Measurements from ENCODE around the gene RAPH1.

Gene RAPH1

GRCh38 chr2:203535078-203535783 is at the start of gene RAPH1:
RAPH1 (minus strand) TSS chr2:203535301; CDS start chr2:203495353, 39,948 bp downstream.
- DNase-seq (ENCODE audit: low spot score): peak; percentile 97

GRCh38 chr2:203584784-203585183 is 49.7 kb upstream of the RAPH1 start:
- DNase-seq (ENCODE audit: low spot score): no peak

GRCh38 chr2:203583701-203584100 is 48.6 kb upstream of the RAPH1 start:
- DNase-seq (ENCODE audit: low spot score): peak; percentile 98

- DNase-seq (ENCODE audit: low spot score): no peak
Observed at GRCh38 chr2:203583084-203583695, 48.1 kb upstream of the RAPH1 start.

- no peak for DNase-seq (ENCODE audit: low spot score)
Observed at GRCh38 chr2:203582468-203582867, 47.4 kb upstream of the RAPH1 start.

- DNase-seq (ENCODE audit: low spot score): no peak
Observed at GRCh38 chr2:203580844-203581243, 45.7 kb upstream of the RAPH1 start.

GRCh38 chr2:203579730-203580129 is 44.6 kb upstream of the RAPH1 start:
- DNase-seq (ENCODE audit: low spot score): no peak

GRCh38 chr2:203578759-203579643 is 43.9 kb upstream of the RAPH1 start:
- DNase-seq (ENCODE audit: low spot score): peak; percentile 93

GRCh38 chr2:203574824-203575223 is 39.7 kb upstream of the RAPH1 start:
- DNase-seq (ENCODE audit: low spot score): no peak

- no peak for DNase-seq (ENCODE audit: low spot score)
Observed at GRCh38 chr2:203572316-203572715, 37.2 kb upstream of the RAPH1 start.

GRCh38 chr2:203569677-203570316 is 34.7 kb upstream of the RAPH1 start:
- no peak for DNase-seq (ENCODE audit: low spot score)

- DNase-seq (ENCODE audit: low spot score): no peak
Observed at GRCh38 chr2:203567691-203568090, 32.6 kb upstream of the RAPH1 start.

- DNase-seq (ENCODE audit: low spot score): no peak
Observed at GRCh38 chr2:203566161-203566560, 31.1 kb upstream of the RAPH1 start.

- DNase-seq (ENCODE audit: low spot score): no peak
Observed at GRCh38 chr2:203565076-203565475, 30.0 kb upstream of the RAPH1 start.

GRCh38 chr2:203562268-203562667 is 27.2 kb upstream of the RAPH1 start:
- DNase-seq (ENCODE audit: low spot score): no peak

- DNase-seq (ENCODE audit: low spot score): no peak
Observed at GRCh38 chr2:203559641-203560040, 24.5 kb upstream of the RAPH1 start.

- no peak for DNase-seq (ENCODE audit: low spot score)
Observed at GRCh38 chr2:203553784-203554183, 18.7 kb upstream of the RAPH1 start.

- no peak for DNase-seq (ENCODE audit: low spot score)
Observed at GRCh38 chr2:203551778-203552177, 16.7 kb upstream of the RAPH1 start.

- no peak for DNase-seq (ENCODE audit: low spot score)
Observed at GRCh38 chr2:203550266-203550665, 15.2 kb upstream of the RAPH1 start.

GRCh38 chr2:203549406-203549805 is 14.3 kb upstream of the RAPH1 start:
- DNase-seq (ENCODE audit: low spot score): peak; percentile 8

GRCh38 chr2:203548887-203549286 is 13.8 kb upstream of the RAPH1 start:
- no peak for DNase-seq (ENCODE audit: low spot score)

GRCh38 chr2:203547356-203547755 is 12.3 kb upstream of the RAPH1 start:
- no peak for DNase-seq (ENCODE audit: low spot score)

Measured in kidney tubule cell (primary cell).